Bronchial epithelial cell (primary cell): ENCODE results near the gene SLC34A1. TPM values are rescaled to one million over a fixed set of nuclear protein-coding genes. Genes with fewer than 3 reads are reported as not detected.

Experiments used
- DNase-seq: peaks from one replicate; pipeline ENCODE4 v3.0.0-alpha.2; 2010; ENCODE audit warnings: low read depth
- FAIRE-seq: peaks from 2 replicates; lab custom pipeline; 2011; peaks lifted over from hg19 to GRCh38; lab: Jason Lieb, UNC
- H3K27me3 ChIP-seq: 2 replicates; pipeline ENCODE4 v1.5.1; 2011; ENCODE audit warnings: low read length; ENCODE audit not compliant: control insufficient read depth, insufficient read depth
- H3K36me3 ChIP-seq: 2 replicates; pipeline ENCODE4 v1.5.1; 2011; ENCODE audit warnings: low read length; ENCODE audit not compliant: control insufficient read depth, insufficient read depth
- H3K4me3 ChIP-seq: 2 replicates; pipeline ENCODE4 v1.5.1; 2011; ENCODE audit warnings: mild to moderate bottlenecking, low read depth, low read length, control low read depth
- CTCF ChIP-seq: IDR thresholded peaks from 2 replicates; pipeline ENCODE4 v1.5.1; 2011; ENCODE audit warnings: mild to moderate bottlenecking, moderate library complexity, low read length, control low read depth, inconsistent platforms; ENCODE audit not compliant: insufficient read depth, severe bottlenecking
- total RNA-seq: library from RNA; depleted of rRNA; stranded (reverse); fragments of >200 nt; gene quantifications from 2 replicates; pipeline ENCODE4 v1.2.1, GENCODE V29; 2014

Gene SLC34A1
- total RNA-seq, 1 donor from 2014 or later, result not detected

- Histone ChIP-seq H3K27me3 (no peaks in the 10 kb centered on the region), H3K4me3 (peak overlapping the region; percentile 82), H3K36me3 (peaks cover 7% of the 10 kb centered on the region)
- DNase-seq (no peak), FAIRE-seq (no peak)
- no peak for TF ChIP-seq CTCF
Measured at GRCh38 chr5:177427211-177427822, 43.1 kb downstream of the SLC34A1 start.

GRCh38 chr5:177427919-177428573 is 43.8 kb downstream of the SLC34A1 start:
- no peak for DNase-seq
- FAIRE-seq, result no peak
- no peak for TF ChIP-seq CTCF
- Histone ChIP-seq H3K27me3 (no peaks in the 10 kb centered on the region), H3K36me3 (peaks cover 14% of the 10 kb centered on the region), H3K4me3 (no peak overlapping the region)

GRCh38 chr5:177428574-177429217 is 44.5 kb downstream of the SLC34A1 start:
- Histone ChIP-seq H3K36me3 (peaks cover 17% of the 10 kb centered on the region), H3K4me3 (no peak overlapping the region), H3K27me3 (no peaks in the 10 kb centered on the region)
- FAIRE-seq (no peak), DNase-seq (no peak)
- TF ChIP-seq CTCF, result no peak

- Histone ChIP-seq H3K36me3 (peaks cover 19% of the 10 kb centered on the region), H3K4me3 (no peak overlapping the region), H3K27me3 (no peaks in the 10 kb centered on the region)
- DNase-seq (no peak), FAIRE-seq (no peak)
- no peak for TF ChIP-seq CTCF
Measured at GRCh38 chr5:177429248-177430040, 45.2 kb downstream of the SLC34A1 start.

- DNase-seq, result peak; percentile 36
- FAIRE-seq, result no peak
- H3K27me3 ChIP-seq, result no peaks in the 10 kb centered on the region
- peaks cover 25% of the 10 kb centered on the region for H3K36me3 ChIP-seq
- H3K4me3 ChIP-seq, result no peak overlapping the region
- TF ChIP-seq CTCF, result no peak
Measured at GRCh38 chr5:177430140-177430951, 46.1 kb downstream of the SLC34A1 start.
